ENCODE data around the gene FEN1. TPM values are rescaled to one million over a fixed set of nuclear protein-coding genes. Genes with fewer than 3 reads are reported as not detected.

Gene FEN1
- total and polyA plus RNA-seq, 2 donors (not counting 1 experiment from before 2014, with no cell fraction given): 3.8 to 14.0 TPM

DNA sequence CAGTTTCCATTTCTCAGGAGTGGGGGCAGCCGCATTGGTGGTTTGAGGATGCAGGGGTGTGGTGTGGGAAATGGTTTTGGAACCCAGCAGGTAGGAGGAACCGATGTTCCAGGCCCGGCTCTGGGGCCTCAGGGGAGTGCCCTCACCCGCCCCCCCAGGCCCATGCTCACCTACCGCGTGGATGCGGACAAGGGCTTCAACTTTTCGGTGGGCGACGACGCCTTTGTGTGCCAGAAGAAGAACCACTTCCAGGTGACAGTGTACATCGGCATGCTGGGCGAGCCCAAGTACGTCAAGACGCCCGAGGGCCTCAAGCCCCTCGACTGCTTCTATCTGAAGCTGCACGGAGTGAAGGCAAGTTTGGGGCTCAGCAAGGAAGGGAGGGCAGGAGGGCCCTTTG lies 18.9 kb upstream of the FEN1 start:
- Histone ChIP-seq H3K79me2 (ENCODE audit: control insufficient read depth, insufficient read depth, low read length) (no peaks in the 10 kb centered on the region), H2AFZ (ENCODE audit: low read length) (no peak overlapping the region), H3K27ac (ENCODE audit: insufficient read depth, low read length) (no peak overlapping the region), H3K4me2 (ENCODE audit: extremely low read depth, insufficient read depth, low read length) (no peak overlapping the region), H3K36me3 (ENCODE audit: control insufficient read depth, insufficient read depth, low read length) (no peaks in the 10 kb centered on the region), H4K20me1 (ENCODE audit: control insufficient read depth, extremely low read depth, insufficient read depth, low read length) (no peaks in the 10 kb centered on the region), H3K4me1 (ENCODE audit: control insufficient read depth, extremely low read depth, insufficient read depth, low read length) (no peaks in the 10 kb centered on the region), H3K4me3 (replicated peaks in 1 of 4; ENCODE audit: control extremely low read depth in 1 of 4, insufficient read depth in 1 of 4, low read depth in 3 of 4, low read length in 4 of 4) (no peak overlapping the region), H3K9me3 (ENCODE audit: control insufficient read depth, insufficient read depth, low read depth, low read length) (no peaks in the 10 kb centered on the region), H3K27me3 (ENCODE audit: control insufficient read depth, insufficient read depth, low read length) (no peaks in the 10 kb centered on the region), H3K9ac (ENCODE audit: insufficient read depth, low read length) (no peak overlapping the region)
- TF ChIP-seq, protein P1, sequence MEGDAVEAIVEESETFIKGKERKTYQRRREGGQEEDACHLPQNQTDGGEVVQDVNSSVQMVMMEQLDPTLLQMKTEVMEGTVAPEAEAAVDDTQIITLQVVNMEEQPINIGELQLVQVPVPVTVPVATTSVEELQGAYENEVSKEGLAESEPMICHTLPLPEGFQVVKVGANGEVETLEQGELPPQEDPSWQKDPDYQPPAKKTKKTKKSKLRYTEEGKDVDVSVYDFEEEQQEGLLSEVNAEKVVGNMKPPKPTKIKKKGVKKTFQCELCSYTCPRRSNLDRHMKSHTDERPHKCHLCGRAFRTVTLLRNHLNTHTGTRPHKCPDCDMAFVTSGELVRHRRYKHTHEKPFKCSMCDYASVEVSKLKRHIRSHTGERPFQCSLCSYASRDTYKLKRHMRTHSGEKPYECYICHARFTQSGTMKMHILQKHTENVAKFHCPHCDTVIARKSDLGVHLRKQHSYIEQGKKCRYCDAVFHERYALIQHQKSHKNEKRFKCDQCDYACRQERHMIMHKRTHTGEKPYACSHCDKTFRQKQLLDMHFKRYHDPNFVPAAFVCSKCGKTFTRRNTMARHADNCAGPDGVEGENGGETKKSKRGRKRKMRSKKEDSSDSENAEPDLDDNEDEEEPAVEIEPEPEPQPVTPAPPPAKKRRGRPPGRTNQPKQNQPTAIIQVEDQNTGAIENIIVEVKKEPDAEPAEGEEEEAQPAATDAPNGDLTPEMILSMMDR (conservative IDR thresholded peaks at IDR 0.05 in 1 of 2, IDR thresholded peaks at IDR 0.05 in 1 of 2; ENCODE audit: low read depth in 1 of 2, low read length in 2 of 2): no peak
- TF ChIP-seq EZH2 (IDR thresholded peaks at IDR 0.05; ENCODE audit: low read length, missing control alignments): no peak
- DNase-seq (ENCODE audit: low read depth in 2 of 2): no peak

DNA sequence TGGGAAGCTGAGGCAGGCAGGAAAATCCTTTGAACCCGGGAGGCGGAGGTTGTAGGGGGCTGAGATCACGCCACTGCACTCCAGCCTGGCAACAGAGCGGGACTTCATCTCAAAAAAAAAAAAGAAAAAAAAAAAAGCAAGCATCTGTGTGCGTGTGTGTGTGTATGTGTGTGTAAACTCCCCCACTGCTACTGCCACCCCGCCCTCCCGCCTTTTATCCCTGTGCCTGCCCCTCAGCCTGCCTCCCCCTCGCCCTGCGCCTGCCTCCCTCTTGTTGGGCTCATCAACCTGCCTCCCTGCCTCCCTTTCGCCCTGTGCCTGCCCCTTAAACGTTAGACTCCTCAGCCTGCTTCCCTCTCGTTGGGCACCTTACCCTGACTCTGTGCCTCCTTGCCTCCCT lies 18.3 kb upstream of the FEN1 start:
- Histone ChIP-seq H4K20me1 (ENCODE audit: control insufficient read depth, extremely low read depth, insufficient read depth, low read length) (no peaks in the 10 kb centered on the region), H3K79me2 (ENCODE audit: control insufficient read depth, insufficient read depth, low read length) (no peaks in the 10 kb centered on the region), H3K9me3 (ENCODE audit: control insufficient read depth, insufficient read depth, low read depth, low read length) (no peaks in the 10 kb centered on the region), H3K4me2 (ENCODE audit: extremely low read depth, insufficient read depth, low read length) (no peak overlapping the region), H2AFZ (ENCODE audit: low read length) (no peak overlapping the region), H3K27ac (ENCODE audit: insufficient read depth, low read length) (no peak overlapping the region), H3K9ac (ENCODE audit: insufficient read depth, low read length) (no peak overlapping the region), H3K27me3 (ENCODE audit: control insufficient read depth, insufficient read depth, low read length) (no peaks in the 10 kb centered on the region), H3K4me1 (ENCODE audit: control insufficient read depth, extremely low read depth, insufficient read depth, low read length) (no peaks in the 10 kb centered on the region), H3K4me3 (replicated peaks in 1 of 4; ENCODE audit: control extremely low read depth in 1 of 4, insufficient read depth in 1 of 4, low read depth in 3 of 4, low read length in 4 of 4) (no peak overlapping the region), H3K36me3 (ENCODE audit: control insufficient read depth, insufficient read depth, low read length) (no peaks in the 10 kb centered on the region)
- TF ChIP-seq, protein P1 (conservative IDR thresholded peaks at IDR 0.05 in 1 of 2, IDR thresholded peaks at IDR 0.05 in 1 of 2; ENCODE audit: low read depth in 1 of 2, low read length in 2 of 2): no peak
- TF ChIP-seq EZH2 (IDR thresholded peaks at IDR 0.05; ENCODE audit: low read length, missing control alignments): no peak
- DNase-seq (ENCODE audit: low read depth in 2 of 2): no peak

DNA sequence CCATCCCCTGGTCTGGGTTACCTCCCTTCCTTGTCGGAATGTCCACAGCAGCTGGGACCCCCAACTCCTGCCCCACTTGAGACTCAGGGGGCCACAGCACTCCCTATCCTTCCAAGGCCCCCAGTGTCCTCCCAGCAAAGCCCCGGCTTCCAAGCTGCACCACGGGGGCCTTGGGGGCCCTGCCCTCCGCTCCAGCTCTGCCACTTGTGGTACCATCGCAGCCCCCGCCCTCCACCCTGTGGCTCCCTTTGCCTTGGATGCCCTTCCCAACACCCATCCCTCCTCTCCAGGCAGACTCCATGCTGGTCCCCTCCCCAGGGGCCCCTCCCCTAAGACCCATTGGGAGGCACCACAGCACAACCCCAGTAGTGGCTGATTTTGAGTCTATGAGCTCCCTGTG lies 17.6 kb upstream of the FEN1 start:
- H3K4me3 ChIP-seq (replicated peaks in 1 of 4; ENCODE audit: control extremely low read depth in 1 of 4, insufficient read depth in 1 of 4, low read depth in 3 of 4, low read length in 4 of 4): no peak overlapping the region
- no peak overlapping the region for H3K27ac ChIP-seq (ENCODE audit: insufficient read depth, low read length)
- H3K27me3 ChIP-seq (ENCODE audit: control insufficient read depth, insufficient read depth, low read length): no peaks in the 10 kb centered on the region
- no peak overlapping the region for H3K4me2 ChIP-seq (ENCODE audit: extremely low read depth, insufficient read depth, low read length)
- TF ChIP-seq, protein P1 (conservative IDR thresholded peaks at IDR 0.05 in 1 of 2, IDR thresholded peaks at IDR 0.05 in 1 of 2; ENCODE audit: low read depth in 1 of 2, low read length in 2 of 2): no peak
- TF ChIP-seq EZH2 (IDR thresholded peaks at IDR 0.05; ENCODE audit: low read length, missing control alignments): no peak
- H3K9ac ChIP-seq (ENCODE audit: insufficient read depth, low read length): no peak overlapping the region
- H2AFZ ChIP-seq (ENCODE audit: low read length): no peak overlapping the region
- no peaks in the 10 kb centered on the region for H3K36me3 ChIP-seq (ENCODE audit: control insufficient read depth, insufficient read depth, low read length)
- no peaks in the 10 kb centered on the region for H3K79me2 ChIP-seq (ENCODE audit: control insufficient read depth, insufficient read depth, low read length)
- no peaks in the 10 kb centered on the region for H3K4me1 ChIP-seq (ENCODE audit: control insufficient read depth, extremely low read depth, insufficient read depth, low read length)
- no peak for DNase-seq (ENCODE audit: low read depth in 2 of 2)
- no peaks in the 10 kb centered on the region for H4K20me1 ChIP-seq (ENCODE audit: control insufficient read depth, extremely low read depth, insufficient read depth, low read length)
- no peaks in the 10 kb centered on the region for H3K9me3 ChIP-seq (ENCODE audit: control insufficient read depth, insufficient read depth, low read depth, low read length)

All from fibroblast of lung (primary cell).